Neutrophil (primary cell): Measurements from ENCODE around the gene IGF2R.
A peak's percentile ranks its signal among the peaks of the same experiment; 100 is the strongest.

Source experiments
- H3K27ac ChIP-seq: fragments of 200-600 bp; sonication (generic); 2 replicates; pipeline ENCODE4 v1.5.1; 2016; ENCODE audit warnings: mild to moderate bottlenecking, moderate library complexity
- H3K27me3 ChIP-seq: fragments of 200-600 bp; sonication (generic); 2 replicates; pipeline ENCODE4 v1.6.0; 2016; ENCODE audit warnings: mild to moderate bottlenecking
- H3K36me3 ChIP-seq: fragments of 200-600 bp; sonication (generic); 2 replicates; pipeline ENCODE4 v1.5.1; 2017
- H3K4me1 ChIP-seq, 2 experiments: fragments of 200-600 bp in 1 of 2; sonication (generic) in 1 of 2; 1 replicate in 1 of 2; 2 replicates in 1 of 2; pipeline versions ENCODE4 v1.5.1 to v1.6.1; 2013 to 2016; ENCODE audit warnings: low read depth in 1 of 2, low read length in 1 of 2, mild to moderate bottlenecking in 1 of 2, moderate library complexity in 1 of 2; ENCODE audit not compliant: control insufficient read depth in 1 of 2, insufficient read depth in 1 of 2
- H3K4me3 ChIP-seq, 2 experiments: fragments of 200-600 bp in 1 of 2; sonication (generic) in 1 of 2; 1 replicate in 1 of 2; 2 replicates in 1 of 2; pipeline ENCODE4 v1.5.1; 2013 to 2016; ENCODE audit warnings: low read depth in 1 of 2, low read length in 1 of 2, mild to moderate bottlenecking in 1 of 2, moderate library complexity in 1 of 2
- H3K9me3 ChIP-seq: fragments of 200-600 bp; sonication (generic); 2 replicates; pipeline ENCODE4 v1.5.1; 2016
- CTCF ChIP-seq: fragments of 200-600 bp; sonication (generic); IDR thresholded peaks from 2 replicates; pipeline ENCODE4 v1.5.1; 2016; ENCODE audit warnings: antibody characterized with exemption

The IGF2R gene

GRCh38 chr6:160007145-160007544, 38.3 kb downstream of the IGF2R start:
- Histone ChIP-seq H3K27ac (no peak overlapping the region), H3K4me1 (peaks cover 7 to 37% of the 10 kb centered on the region in 2 experiments), H3K4me3 (no peak overlapping the region), H3K36me3 (peaks cover 63% of the 10 kb centered on the region), H3K9me3 (no peaks in the 10 kb centered on the region), H3K27me3 (peaks cover 13% of the 10 kb centered on the region)
- TF ChIP-seq CTCF = no peak

GRCh38 chr6:160007611-160008010, 38.7 kb downstream of the IGF2R start:
- Histone ChIP-seq H3K27ac (peak overlapping the region; percentile 25), H3K4me3 (no peak overlapping the region), H3K27me3 (peaks cover 13% of the 10 kb centered on the region), H3K36me3 (peaks cover 68% of the 10 kb centered on the region), H3K9me3 (no peaks in the 10 kb centered on the region), H3K4me1 (peaks cover 7 to 37% of the 10 kb centered on the region in 2 experiments)
- TF ChIP-seq CTCF = no peak

GRCh38 chr6:160010067-160010466, 41.2 kb downstream of the IGF2R start:
- Histone ChIP-seq H3K4me3 (no peak overlapping the region), H3K9me3 (no peaks in the 10 kb centered on the region), H3K36me3 (peaks cover 72% of the 10 kb centered on the region), H3K4me1 (peaks cover 4 to 26% of the 10 kb centered on the region in 2 experiments), H3K27ac (no peak overlapping the region), H3K27me3 (peaks cover 13% of the 10 kb centered on the region)
- no peak for TF ChIP-seq CTCF

- Histone ChIP-seq H3K4me3 (no peak overlapping the region), H3K9me3 (no peaks in the 10 kb centered on the region), H3K27me3 (no peaks in the 10 kb centered on the region), H3K36me3 (peaks cover 93% of the 10 kb centered on the region), H3K4me1 (no peaks in the 10 kb centered on the region), H3K27ac (peak overlapping the region; percentile 10)
- no peak for TF ChIP-seq CTCF
These were observed 45.3 kb downstream of the IGF2R start for GRCh38 chr6:160013987-160014868.

- Histone ChIP-seq H3K27me3 (no peaks in the 10 kb centered on the region), H3K27ac (no peak overlapping the region), H3K36me3 (peaks cover 87% of the 10 kb centered on the region), H3K4me3 (no peak overlapping the region), H3K9me3 (no peaks in the 10 kb centered on the region), H3K4me1 (no peaks in the 10 kb centered on the region)
- TF ChIP-seq CTCF = no peak
These were observed 45.9 kb downstream of the IGF2R start for GRCh38 chr6:160014869-160015182.
